ENCODE data around the gene LRP1B. TPM values are rescaled to one million over a fixed set of nuclear protein-coding genes. Genes with fewer than 3 reads are reported as not detected.

LRP1B gene
- polyA plus RNA-seq, 2 of the 4 experiments (the other 2 are of a cell fraction), result 0.03 TPM; not detected in 1

DNA sequence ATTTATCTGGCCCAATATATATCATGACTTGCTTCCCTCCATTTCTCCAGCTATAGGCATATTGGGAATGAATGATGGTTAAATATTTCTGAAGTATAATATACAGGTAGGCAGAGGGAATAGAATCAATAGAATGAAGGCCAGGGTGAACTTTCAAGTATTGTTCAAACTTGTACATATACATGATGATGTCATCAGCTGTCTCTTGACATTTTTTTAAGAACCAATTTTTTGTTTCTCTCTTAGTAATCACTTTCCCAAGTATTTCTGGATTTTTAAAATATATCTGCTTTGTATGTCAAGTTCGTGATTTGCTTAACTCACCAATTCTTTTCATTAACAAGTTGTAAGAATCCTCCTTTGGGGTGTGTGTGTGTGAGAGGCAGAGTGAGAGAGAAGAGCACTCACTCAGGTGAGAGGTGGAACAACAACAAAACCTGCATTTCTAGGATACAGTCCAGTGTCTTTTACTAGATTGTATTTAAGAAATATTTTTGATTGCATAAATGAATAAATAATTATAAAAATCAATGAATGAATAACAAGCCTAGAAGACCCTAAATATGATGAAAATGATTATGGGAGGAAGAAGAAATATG, 1239.1 kb downstream of the LRP1B start:
- no peaks in the 10 kb centered on the region for H3K4me1 ChIP-seq
- 3% methylated on average over 1 of the region's 1 CpG for WGBS (ENCODE audit: missing lambda C conversion rate)
- ATAC-seq, result peak in 1 of 2 experiments; percentile 74; a peak in 3 of 6 replicates
- TF ChIP-seq KDM1A (IDR thresholded peaks at IDR 0.05; ENCODE audit: low read depth) (no peak), HOXB13 (CRISPR knock-in tag; IDR thresholded peaks at IDR 0.05; ENCODE audit: low read depth) (no peak), CHD4 (IDR thresholded peaks at IDR 0.05; ENCODE audit: borderline replicate concordance) (no peak), HOXA7 (CRISPR knock-in tag; IDR thresholded peaks at IDR 0.05) (no peak), ZFP36 (IDR thresholded peaks at IDR 0.05; ENCODE audit: borderline replicate concordance, partially characterized antibody) (no peak), MYC (IDR thresholded peaks at IDR 0.05; ENCODE audit: borderline replicate concordance, low read length) (no peak), KDM5A (IDR thresholded peaks at IDR 0.05) (no peak), RCOR1 (IDR thresholded peaks at IDR 0.05; ENCODE audit: low read depth, low read length) (no peak), POLR2AphosphoS2 (conservative IDR thresholded peaks at IDR 0.05; ENCODE audit: low read length) (no peak)
- TF ChIP-seq, protein P1, sequence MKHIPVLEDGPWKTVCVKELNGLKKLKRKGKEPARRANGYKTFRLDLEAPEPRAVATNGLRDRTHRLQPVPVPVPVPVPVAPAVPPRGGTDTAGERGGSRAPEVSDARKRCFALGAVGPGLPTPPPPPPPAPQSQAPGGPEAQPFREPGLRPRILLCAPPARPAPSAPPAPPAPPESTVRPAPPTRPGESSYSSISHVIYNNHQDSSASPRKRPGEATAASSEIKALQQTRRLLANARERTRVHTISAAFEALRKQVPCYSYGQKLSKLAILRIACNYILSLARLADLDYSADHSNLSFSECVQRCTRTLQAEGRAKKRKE (CRISPR knock-in tag; IDR thresholded peaks at IDR 0.05; ENCODE audit: low read depth), result no peak
- TF ChIP-seq, protein P2, sequence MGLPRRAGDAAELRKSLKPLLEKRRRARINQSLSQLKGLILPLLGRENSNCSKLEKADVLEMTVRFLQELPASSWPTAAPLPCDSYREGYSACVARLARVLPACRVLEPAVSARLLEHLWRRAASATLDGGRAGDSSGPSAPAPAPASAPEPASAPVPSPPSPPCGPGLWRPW (IDR thresholded peaks at IDR 0.05), result no peak
- TF ChIP-seq, protein P3, sequence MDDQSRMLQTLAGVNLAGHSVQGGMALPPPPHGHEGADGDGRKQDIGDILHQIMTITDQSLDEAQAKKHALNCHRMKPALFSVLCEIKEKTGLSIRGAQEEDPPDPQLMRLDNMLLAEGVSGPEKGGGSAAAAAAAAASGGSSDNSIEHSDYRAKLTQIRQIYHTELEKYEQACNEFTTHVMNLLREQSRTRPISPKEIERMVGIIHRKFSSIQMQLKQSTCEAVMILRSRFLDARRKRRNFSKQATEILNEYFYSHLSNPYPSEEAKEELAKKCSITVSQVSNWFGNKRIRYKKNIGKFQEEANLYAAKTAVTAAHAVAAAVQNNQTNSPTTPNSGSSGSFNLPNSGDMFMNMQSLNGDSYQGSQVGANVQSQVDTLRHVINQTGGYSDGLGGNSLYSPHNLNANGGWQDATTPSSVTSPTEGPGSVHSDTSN (IDR thresholded peaks at IDR 0.05), result no peak
- no peak overlapping the region for H3K4me3 ChIP-seq
- DNase-seq (ENCODE audit: low read depth in 1 of 2, low spot score in 1 of 2), result peak in 1 of 2 experiments; percentile 6
- no peaks in the 10 kb centered on the region for H3K9me3 ChIP-seq
- no peak overlapping the region for H3K4me2 ChIP-seq
- CTCF ChIA-PET, result no interaction called here
- FAIRE-seq, result no peak
- no peak overlapping the region for H3K27ac ChIP-seq
- POLR2A ChIA-PET, result no interaction called here

DNA sequence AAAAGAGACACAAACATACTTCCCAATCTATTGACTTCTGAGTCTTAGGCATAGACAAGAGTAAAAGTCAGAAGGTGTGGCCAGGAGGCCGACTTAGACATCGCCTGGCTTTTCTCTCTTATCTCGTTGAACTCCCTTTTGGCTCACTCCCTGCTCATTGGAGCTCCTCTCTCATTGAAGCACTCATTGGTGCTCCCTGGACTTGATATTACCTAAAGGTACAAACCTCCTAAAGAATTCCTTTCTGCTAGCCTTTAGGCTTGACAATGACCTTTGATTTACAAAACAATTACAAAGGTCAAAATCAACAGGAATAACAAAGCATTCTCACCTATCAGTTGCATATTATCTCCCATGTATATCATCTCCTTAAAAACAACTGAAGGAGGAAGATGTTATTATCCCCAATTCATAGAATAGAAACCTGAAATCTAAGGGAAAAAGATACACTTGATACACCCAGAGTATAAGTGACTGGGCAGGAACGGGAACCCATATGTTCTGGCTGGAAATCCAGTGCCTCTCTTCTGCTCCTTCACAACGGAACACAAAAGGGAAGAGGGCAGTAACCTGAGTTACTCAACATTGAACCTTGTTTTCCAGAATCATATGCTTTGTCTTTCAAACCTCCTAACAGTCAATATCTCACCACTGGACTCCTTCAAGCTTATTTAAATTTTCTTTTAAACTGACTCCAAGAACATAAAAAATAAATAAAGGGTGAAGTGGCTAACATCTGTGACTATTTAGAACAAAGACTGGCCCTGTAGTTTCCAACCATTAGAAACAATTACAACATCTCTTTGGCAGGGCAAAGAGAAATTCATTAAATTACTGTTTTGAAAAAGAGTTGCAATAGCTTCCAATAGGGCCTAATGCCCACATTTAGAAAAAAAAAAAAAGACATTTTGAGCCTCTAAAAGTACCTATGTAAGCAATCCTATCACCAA, 1247.9 kb downstream of the LRP1B start:
- FAIRE-seq (no peak), ATAC-seq (no peak), DNase-seq (ENCODE audit: low read depth in 1 of 2, low spot score in 1 of 2) (no peak)
- no peak overlapping the region for H3K4me3 ChIP-seq
- ChIA-PET POLR2A (no interaction called here), CTCF (interaction anchor here (1.2 kb wide), 1 partner anchor 19 kb away, joined by 3 read pairs; no protein-coding TSS in a partner anchor)
- TF ChIP-seq SREBF2 (IDR thresholded peaks at IDR 0.05), result no peak
- TF ChIP-seq, protein P1 (CRISPR knock-in tag; IDR thresholded peaks at IDR 0.05; ENCODE audit: low read depth), result no peak
- TF ChIP-seq, protein P4, sequence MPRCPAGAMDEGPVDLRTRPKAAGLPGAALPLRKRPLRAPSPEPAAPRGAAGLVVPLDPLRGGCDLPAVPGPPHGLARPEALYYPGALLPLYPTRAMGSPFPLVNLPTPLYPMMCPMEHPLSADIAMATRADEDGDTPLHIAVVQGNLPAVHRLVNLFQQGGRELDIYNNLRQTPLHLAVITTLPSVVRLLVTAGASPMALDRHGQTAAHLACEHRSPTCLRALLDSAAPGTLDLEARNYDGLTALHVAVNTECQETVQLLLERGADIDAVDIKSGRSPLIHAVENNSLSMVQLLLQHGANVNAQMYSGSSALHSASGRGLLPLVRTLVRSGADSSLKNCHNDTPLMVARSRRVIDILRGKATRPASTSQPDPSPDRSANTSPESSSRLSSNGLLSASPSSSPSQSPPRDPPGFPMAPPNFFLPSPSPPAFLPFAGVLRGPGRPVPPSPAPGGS (IDR thresholded peaks at IDR 0.05), result no peak
- no peak for TF ChIP-seq CEBPB (IDR thresholded peaks at IDR 0.05)
- H3K4me2 ChIP-seq, result no peak overlapping the region
- H3K9me3 ChIP-seq, result no peaks in the 10 kb centered on the region
- H3K27ac ChIP-seq, result no peak overlapping the region
- 43% methylated on average over 5 of the region's 5 CpGs for WGBS (ENCODE audit: missing lambda C conversion rate)
- H3K4me1 ChIP-seq, result no peaks in the 10 kb centered on the region

DNA sequence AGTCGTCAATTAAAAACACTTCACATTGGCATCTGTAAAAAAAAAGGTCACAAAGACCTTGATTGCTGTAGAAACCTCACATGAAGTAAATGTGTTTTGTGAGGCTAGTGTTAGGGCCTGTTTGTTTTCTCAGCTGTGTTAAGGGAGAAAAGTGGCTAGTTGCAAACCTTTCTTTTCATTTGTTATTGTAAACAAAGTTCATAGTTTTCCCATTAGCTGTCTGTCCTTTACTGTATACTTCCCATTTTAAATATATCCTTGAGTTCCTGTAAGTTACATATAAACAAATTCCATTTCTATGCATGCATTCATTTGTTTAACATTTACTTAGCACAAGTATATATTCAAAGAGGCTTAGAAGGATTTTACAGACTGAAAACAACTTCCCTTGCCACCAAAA, 1250.2 kb downstream of the LRP1B start:
- POLR2A ChIA-PET, result no interaction called here
- DNase-seq (ENCODE audit: low read depth in 1 of 2, low spot score in 1 of 2), result no peak
- H3K4me2 ChIP-seq, result no peak overlapping the region
- CTCF ChIA-PET, result interaction anchor here (0.7 kb wide), 1 partner anchor 29 kb away, joined by 3 read pairs; no protein-coding TSS in a partner anchor
- WGBS (ENCODE audit: missing lambda C conversion rate), result 28% methylated on average over 1 of the region's 1 CpG
- no peak overlapping the region for H3K4me3 ChIP-seq
- no peak for ATAC-seq
- H3K4me1 ChIP-seq, result no peaks in the 10 kb centered on the region
- FAIRE-seq, result no peak
- no peak overlapping the region for H3K27ac ChIP-seq
- H3K9me3 ChIP-seq, result no peaks in the 10 kb centered on the region
- TF ChIP-seq, protein P5, sequence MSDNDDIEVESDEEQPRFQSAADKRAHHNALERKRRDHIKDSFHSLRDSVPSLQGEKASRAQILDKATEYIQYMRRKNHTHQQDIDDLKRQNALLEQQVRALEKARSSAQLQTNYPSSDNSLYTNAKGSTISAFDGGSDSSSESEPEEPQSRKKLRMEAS (IDR thresholded peaks at IDR 0.05), result no peak
- TF ChIP-seq CEBPB (IDR thresholded peaks at IDR 0.05), result no peak
- no peak for TF ChIP-seq EHMT2 (IDR thresholded peaks at IDR 0.05; ENCODE audit: low read depth)
- TF ChIP-seq HDAC2 (IDR thresholded peaks at IDR 0.05), result no peak
- TF ChIP-seq EHF (CRISPR knock-in tag; IDR thresholded peaks at IDR 0.05), result no peak
- TF ChIP-seq MAFK (IDR thresholded peaks at IDR 0.05; ENCODE audit: partially characterized antibody), result no peak
- TF ChIP-seq CHD2 (IDR thresholded peaks at IDR 0.05; ENCODE audit: low read length, partially characterized antibody), result no peak
- TF ChIP-seq RAD21 (conservative IDR thresholded peaks at IDR 0.05 in 1 of 2, IDR thresholded peaks at IDR 0.05 in 1 of 2), result no peak
- TF ChIP-seq, protein P6, sequence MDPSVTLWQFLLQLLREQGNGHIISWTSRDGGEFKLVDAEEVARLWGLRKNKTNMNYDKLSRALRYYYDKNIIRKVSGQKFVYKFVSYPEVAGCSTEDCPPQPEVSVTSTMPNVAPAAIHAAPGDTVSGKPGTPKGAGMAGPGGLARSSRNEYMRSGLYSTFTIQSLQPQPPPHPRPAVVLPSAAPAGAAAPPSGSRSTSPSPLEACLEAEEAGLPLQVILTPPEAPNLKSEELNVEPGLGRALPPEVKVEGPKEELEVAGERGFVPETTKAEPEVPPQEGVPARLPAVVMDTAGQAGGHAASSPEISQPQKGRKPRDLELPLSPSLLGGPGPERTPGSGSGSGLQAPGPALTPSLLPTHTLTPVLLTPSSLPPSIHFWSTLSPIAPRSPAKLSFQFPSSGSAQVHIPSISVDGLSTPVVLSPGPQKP (IDR thresholded peaks at IDR 0.05; ENCODE audit: low read depth, low read length), result no peak
- no peak for TF ChIP-seq HOXB13 (CRISPR knock-in tag; IDR thresholded peaks at IDR 0.05; ENCODE audit: low read depth)
- no peak for TF ChIP-seq POLR2A (IDR thresholded peaks at IDR 0.05; ENCODE audit: low read length)
- TF ChIP-seq CHD4 (IDR thresholded peaks at IDR 0.05; ENCODE audit: borderline replicate concordance), result no peak
- TF ChIP-seq SREBF2 (IDR thresholded peaks at IDR 0.05), result no peak
- TF ChIP-seq HOXA7 (CRISPR knock-in tag; IDR thresholded peaks at IDR 0.05), result no peak
- TF ChIP-seq, protein P3 (IDR thresholded peaks at IDR 0.05), result no peak

Data from A549 (cell line).